ENCODE data around the gene USP9Y.

USP9Y gene

DNA sequence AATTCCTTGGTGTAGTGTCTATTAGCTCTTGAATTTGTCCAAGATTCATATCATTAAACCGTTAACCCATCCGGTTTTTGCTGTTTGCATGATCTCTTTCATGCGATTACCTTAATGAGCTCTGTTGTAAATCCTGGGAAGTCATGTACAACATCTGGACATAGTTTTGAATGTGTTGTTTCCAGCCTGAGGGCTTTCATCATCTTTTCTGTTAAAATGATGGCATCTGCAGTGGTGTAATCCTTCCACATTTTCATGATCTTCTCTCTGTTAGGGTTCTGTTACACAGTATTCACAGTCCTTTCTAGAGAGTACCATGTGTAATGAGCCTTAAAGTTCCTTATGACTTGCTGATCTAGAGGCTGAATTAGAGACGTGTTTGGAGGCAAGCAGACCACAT, 64.9 kb downstream of the USP9Y start:
- no peak for DNase-seq

DNA sequence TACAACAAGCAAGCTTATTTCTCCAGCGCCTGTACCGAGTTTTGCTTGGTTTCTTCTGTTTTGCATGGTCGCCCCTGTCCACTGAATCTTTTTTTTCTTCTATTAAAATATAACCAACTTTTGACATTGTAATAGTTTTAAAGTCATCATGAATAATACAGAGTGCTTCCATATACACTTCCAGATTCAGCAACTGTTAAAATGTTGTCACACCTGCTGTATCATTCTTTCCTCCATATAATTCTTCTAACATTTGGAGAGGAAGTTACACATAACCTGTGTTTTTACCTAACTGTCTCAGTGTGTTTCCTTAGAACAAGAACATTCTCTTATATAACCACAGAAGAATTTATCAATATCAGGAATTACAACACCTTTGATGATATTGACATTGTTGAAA, 83.5 kb downstream of the USP9Y start:
- no peak for DNase-seq

DNA sequence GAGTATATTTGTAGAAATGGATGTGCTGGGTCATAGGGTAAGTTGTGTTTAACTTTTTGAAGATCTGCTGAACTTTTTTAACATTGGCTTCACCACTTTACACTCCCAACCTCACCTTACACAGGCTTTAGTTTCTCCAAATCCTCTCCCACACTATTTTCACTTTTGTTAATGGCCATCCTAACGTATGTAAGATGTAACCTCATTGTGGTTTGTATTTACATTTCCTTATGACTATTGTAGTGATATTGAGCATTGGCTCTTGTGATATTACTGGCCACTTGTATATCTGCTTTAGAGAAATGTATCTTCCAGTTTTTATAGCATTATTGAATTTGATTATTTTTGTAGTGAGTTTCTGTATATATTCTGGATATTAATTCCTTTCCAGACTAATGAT, 93.0 kb downstream of the USP9Y start:
- no peak for DNase-seq

DNA sequence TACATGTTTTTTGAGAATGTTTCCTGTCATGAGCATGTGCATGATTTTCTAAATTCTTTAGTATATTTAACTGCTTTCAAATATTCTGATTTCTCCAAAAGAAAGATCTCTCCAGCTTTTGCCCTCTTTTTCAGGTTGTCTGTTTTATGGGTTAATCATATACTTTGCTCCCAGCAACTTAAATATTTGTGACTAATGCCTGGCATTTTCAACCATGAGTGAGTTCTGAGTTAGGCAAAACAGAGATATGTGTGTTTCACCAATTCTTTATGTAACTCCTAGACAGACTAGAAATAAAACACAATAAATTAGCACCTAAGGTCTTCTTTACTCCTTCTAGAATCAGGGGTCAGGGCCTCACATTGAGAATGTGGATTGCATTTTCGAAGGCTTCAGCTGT, 107.0 kb downstream of the USP9Y start:
- DNase-seq, result no peak

DNA sequence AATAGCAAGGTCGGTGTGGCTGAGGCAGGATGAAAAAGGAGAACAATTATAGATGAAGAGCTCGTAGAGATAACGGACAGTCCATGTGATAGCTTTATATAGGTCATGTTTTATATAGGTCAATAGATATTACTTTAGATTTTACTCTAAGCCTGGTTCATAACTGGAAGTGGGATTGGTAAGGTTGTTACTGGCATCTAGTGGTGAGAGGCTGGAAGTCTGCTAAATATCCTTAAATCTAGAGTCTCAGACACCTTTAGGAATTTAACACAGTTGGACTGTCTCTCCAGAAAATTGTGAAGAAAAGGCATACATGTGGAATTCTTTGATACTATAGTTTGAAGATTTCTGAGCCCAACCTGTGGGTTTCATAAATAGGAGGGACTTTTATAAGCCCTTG, 108.0 kb downstream of the USP9Y start:
- DNase-seq, result no peak

DNA sequence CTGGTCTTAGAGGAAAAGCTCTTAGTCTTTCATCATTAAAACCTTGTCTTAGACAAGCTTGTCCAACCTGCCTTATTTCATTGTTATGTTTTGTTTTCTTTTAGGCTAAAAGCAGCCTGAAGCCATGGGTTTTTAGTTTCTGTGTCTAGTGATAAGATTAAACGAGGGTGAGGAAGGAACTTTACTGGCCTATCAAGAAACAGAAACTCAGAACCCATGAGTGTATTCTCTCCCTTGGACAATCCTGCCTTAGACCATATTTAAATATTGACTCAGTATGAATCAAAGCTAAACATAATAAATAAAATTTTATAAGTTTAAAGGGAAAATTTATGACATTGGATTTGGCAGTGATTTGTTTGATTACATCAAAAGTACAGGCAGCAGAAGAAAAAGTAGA, 122.4 kb downstream of the USP9Y start:
- DNase-seq, result no peak

DNA sequence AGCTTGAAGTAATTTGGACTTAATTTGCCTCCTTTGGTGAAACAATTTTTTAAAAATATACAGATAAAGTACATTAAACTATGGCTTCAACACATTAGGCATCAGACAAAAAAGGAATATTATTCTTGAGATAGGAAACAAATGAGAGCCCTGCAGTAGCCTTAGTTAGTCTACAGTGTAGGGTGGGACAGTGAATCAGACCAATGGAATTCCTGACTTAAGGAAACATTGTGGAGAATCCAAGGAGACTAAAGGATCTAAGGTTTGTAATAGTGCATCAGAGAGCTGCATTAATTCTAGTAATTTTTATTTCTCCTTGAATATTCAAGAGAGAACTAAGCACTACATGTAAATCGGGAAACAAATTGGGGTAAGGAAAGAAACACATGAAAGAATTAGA, 125.8 kb downstream of the USP9Y start:
- no peak for DNase-seq

DNA sequence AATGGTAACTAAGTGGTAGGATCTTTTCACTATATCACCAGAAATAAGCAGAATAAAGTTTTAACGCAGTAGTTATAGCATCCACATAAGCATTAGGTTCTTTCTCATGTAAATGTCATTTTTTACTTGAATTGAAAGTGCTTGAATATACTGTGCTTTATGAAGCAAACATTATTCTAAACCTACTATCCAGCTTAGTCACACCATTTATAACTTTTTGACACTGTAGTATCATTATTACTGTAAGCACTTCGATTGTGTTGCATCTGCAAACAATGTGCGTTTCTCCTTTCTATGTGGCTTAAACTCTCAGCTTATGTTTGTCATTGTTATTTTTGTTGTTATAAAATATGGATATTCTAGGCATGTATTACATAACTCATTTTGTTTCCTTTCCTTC, 132.3 kb downstream of the USP9Y start:
- no peak for DNase-seq

DNA sequence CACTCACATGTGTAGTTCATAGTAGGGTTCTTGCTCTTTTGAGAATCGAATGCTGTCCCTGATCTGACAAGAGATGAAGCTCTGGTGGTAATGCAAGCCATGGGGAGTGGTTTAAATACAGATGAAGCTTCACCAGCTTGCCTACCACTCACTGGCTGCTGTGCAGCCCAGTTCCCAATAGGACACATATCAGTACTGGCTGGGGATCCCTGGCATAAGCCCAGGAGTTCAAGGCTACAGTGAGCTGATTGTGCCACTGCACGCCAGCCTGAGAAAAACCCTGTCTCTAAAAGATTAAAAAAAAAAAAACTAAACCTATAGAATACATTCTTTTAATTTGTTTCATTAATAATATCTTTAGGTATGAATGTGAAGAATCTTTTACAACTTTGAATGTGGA, 136.5 kb downstream of the USP9Y start:
- DNase-seq, result no peak

DNA sequence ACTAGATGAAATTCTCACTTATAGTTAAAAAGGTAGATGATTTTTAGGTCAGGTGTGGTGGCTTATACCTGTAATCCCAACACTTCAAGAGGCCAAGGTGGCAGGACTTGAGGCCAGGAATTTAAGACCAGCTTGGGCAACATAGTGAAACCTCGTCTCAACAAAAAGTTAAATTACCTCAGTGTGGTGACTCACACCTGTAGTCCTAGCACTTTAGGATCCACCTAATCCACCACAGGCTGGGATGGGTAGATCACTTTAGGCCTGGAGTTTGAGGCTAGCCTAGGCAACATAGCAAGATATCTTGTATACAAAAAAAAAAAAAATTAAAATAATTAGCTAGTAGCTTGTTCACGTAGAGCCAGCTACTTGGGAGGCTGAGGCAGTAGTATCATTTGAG, 140.3 kb downstream of the USP9Y start:
- DNase-seq, result no peak

DNA sequence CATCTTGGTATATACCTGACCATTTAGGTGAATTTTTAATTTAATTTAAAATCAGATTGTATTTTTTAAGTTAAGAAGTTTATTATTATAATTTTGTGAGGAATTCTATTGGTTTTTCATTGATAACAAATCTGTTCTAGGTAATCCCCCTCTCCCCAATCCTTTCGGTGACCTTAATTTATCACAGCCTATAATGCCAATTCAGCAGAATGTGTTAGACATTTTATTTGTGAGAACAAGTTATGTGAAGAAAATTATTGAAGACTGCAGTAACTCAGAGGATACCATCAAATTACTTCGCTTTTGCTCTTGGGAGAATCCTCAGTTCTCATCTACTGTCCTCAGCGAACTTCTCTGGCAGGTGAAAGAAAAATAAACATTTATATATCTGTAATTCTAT, 145.8 kb downstream of the USP9Y start:
- DNase-seq, result no peak

DNA sequence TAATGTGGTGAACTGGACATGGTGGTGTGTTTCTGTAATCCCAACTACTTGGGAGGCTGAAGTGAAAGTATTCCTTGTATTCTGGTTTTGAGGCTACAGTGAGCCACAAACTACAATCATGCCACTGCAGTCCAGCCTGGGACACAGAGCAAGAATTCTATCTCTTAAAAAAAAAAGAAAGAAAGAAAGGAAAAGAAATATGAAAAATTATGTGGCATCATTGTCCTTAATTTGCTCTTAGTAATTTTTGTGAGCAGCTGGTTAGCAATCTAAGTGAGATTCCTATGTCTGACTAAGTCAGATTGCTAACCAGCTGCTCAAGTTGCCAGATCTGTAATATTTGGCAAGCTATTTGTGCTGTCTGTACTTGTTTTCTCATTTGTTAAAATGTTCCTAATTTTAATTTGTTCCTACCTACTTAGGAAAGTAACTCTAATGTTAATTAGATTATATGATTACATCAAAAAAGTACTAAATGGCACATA, 154.8 kb downstream of the USP9Y start:
- no peak for DNase-seq

DNA sequence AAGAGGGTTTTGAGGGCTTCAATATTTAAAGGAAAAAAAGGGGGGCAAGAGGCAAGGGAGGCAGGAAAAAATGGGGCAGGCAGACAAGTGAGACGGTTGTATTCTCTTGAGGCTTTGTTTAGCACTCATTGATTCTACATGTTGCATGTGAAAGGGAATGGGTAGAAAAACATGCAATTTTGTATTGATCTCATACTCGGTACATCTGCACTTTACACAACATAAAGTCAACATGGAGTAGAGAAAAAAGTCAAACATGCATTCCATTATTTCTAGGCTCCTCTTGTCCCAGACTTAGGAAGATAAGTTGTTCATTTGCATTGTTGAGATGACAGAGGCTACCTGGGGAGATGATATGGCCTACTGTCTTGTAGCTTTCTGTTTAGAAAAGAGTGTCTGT, 166.9 kb downstream of the USP9Y start:
- no peak for DNase-seq

DNA sequence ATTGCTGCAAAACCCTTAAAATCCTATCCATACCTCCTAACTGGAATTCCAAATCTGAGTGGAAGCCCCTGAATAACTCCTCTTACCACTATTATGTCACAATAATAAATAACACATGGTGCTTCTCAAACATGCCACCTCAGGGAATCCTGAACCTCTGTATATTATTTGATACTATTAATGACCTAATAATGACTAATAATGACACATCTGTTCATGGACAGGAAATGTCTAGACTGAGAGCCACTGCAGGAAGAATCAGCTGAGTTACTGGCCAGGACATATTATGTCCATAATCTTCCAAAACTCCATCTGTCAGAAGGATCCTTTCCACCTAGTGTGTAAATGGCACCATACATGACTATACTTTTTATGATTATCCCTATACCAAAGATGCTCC, 195.9 kb downstream of the USP9Y start:
- no peak for DNase-seq

DNA sequence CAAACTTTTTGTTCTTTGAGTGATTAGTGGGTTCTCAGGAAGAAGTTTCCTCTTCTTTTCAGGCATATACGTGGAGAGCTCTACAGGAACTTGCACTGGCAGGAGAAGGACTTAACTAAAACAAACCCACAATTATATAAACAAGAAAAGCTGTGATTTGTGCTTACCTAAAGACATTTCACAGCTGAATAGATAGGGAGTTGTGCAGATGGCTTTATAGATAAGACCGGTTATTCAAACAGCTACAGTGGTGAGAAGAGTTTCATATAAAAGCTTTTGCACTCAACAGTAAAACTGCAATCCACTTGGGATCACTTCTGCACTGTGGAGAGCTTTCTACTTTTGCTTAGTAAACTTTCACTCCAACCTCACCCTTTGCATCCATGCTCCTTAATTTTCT, 197.6 kb downstream of the USP9Y start:
- no peak for DNase-seq

DNA sequence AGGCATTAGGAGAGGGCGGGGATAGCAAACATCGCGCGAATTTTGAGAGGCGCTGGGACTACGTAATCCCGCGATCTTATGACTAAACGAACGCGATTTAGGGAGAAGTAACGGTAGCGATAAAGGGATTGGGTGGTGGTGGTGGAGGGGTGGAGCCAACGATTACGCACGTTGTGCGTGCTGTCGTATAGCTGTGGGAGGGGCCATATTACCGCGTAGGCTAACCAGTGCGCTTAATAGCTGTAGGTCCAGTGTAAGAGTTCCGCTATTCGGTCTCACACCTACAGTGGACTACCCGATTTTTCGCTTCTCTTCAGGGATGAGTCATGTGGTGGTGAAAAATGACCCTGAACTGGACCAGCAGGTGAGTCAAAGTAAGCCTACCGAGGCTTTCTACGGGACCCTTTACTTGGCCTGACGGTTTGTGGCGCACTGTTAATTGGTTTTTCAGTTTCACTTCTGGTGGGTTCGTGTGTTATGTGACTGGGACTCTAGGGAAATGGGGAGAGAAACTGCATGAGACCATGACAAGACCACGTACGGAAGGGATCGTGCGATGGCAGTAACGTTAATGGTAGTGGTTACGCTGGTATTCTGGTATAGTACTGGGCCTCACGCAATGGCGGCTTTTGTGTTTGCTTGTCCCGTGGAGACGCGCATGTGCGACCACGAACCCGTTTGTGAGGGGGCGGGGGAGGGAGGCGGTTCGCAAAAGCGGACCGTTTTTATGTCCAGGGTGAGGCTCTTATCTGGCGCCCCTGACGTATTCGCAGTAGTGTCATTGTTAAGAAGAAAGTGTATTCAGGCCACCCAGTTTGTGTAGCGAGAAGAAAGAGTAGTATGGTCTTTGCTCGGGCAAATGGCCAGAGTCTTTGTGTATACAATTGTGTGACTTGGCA, 203.8 kb downstream of the USP9Y start, which contains the start of gene DDX3Y:
Gene DDX3Y (plus strand): TSS at position 251 of the 899 bp plus-strand sequence. CDS start 69 bp downstream, at position 320.
- DNase-seq, result peak; percentile 78 to 81

DNA sequence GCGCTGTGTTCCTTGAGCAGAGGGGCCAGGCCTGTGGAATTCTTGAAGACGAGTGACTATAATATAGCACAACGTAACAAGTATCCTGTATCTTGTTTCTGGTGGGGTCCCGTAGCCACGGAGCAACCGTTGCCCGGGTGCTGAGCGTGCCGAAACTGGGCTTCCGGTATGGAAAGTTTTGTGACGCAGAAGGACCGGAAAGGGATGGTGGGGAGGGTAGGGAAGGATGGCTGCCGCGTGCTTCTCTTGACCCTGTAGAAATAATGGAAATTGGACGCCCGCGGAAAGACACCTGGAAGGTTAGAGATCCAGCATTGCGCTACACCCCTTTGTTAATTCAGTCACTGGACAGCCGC, 204.5 kb downstream of the USP9Y start:
- peak; percentile 66 to 74 for DNase-seq

DNA sequence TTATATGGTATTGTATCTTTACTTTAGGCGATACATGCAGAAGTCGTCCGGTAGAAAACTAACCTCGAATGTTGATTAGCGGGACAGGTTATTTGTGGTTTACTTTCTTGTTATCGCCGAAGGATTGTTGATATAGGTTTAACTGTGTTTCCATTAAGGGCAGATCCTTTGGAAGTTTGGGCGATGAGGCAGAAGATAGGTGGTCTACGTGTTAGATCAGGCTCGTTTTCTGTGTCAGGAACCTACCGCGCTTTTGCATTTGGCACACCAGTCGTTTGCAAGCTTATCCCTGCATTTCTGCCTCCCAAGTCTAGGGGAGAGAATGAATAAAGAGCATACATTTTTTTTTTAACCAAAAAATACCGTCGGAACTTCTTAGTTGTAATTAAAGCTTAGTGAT, 204.9 kb downstream of the USP9Y start:
- DNase-seq, result no peak

Measured in stimulated activated CD4-positive, alpha-beta T cell treated with anti-CD3 and anti-CD28 coated beads, Interleukin-2, amount 100 ng/mL, for 24 hours (primary cell).